ENCODE results near the gene ITGA11. TPM values are rescaled to one million over a fixed set of nuclear protein-coding genes. Genes with fewer than 3 reads are reported as not detected.

The ITGA11 gene
- total RNA-seq, 1 donor from 2014 or later, result 0.92 TPM

DNA sequence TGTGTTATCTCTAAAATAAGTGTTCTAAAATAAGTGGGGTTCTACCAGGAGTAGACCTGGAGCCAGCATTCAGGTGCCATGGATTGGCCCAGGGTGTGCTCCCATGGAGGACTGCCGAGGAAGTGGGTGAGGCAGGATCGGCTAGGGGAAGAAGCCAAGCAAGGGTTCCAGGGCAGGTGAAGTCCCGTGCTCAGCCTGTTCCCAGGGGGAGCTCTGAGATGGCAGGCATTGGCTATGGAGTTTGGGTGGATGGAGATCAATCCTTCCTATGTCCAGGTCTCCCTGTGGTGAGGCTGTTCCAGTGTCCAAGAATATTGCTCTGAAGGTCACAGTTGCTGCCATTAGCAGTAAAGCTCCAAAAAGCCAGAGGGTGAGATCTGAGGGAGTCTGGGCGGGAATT, 46.9 kb upstream of the ITGA11 start:
- TF ChIP-seq, protein P1, sequence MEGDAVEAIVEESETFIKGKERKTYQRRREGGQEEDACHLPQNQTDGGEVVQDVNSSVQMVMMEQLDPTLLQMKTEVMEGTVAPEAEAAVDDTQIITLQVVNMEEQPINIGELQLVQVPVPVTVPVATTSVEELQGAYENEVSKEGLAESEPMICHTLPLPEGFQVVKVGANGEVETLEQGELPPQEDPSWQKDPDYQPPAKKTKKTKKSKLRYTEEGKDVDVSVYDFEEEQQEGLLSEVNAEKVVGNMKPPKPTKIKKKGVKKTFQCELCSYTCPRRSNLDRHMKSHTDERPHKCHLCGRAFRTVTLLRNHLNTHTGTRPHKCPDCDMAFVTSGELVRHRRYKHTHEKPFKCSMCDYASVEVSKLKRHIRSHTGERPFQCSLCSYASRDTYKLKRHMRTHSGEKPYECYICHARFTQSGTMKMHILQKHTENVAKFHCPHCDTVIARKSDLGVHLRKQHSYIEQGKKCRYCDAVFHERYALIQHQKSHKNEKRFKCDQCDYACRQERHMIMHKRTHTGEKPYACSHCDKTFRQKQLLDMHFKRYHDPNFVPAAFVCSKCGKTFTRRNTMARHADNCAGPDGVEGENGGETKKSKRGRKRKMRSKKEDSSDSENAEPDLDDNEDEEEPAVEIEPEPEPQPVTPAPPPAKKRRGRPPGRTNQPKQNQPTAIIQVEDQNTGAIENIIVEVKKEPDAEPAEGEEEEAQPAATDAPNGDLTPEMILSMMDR (conservative IDR thresholded peaks at IDR 0.05), result no peak

DNA sequence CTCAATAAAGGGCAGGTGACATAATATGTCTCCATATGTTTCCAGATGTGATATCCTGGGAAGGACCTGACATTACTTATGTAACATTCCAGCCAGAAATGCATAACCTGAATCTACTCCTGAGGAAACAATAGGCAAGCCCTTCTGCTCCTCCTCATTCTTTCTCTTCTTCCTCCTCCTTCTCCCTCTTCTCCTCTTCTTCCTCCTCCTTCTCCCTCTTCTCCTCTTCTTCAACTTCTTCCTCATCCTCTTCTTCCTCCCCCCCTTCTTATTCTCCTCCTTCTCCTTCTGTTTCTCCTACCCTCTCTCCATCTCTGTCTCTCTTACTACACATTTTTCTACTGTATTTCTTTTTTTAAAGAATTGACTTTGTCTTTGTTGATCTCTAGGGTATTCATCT, 43.5 kb upstream of the ITGA11 start:
- peaks cover 4% of the 10 kb centered on the region for H3K4me1 Mint-ChIP-seq (ENCODE audit: unreplicated experiment)
- H3K9me3 Mint-ChIP-seq, result no peaks in the 10 kb centered on the region
- no peak overlapping the region for H3K4me3 Mint-ChIP-seq
- H3K27ac Mint-ChIP-seq, result no peak overlapping the region
- TF ChIP-seq, protein P1 (conservative IDR thresholded peaks at IDR 0.05), result no peak
- H3K27me3 Mint-ChIP-seq, result peaks cover 8% of the 10 kb centered on the region
- no peak for DNase-seq (ENCODE audit: extremely low spot score, unreplicated experiment)
- H3K36me3 Mint-ChIP-seq, result no peaks in the 10 kb centered on the region

More for the DNA sequence above, 46.9 kb upstream of the ITGA11 start:
- H3K4me1 Mint-ChIP-seq (ENCODE audit: unreplicated experiment), result no peaks in the 10 kb centered on the region
- no peaks in the 10 kb centered on the region for H3K9me3 Mint-ChIP-seq
- DNase-seq (ENCODE audit: extremely low spot score, unreplicated experiment), result no peak
- no peaks in the 10 kb centered on the region for H3K36me3 Mint-ChIP-seq
- H3K4me3 Mint-ChIP-seq, result no peak overlapping the region
- no peak overlapping the region for H3K27ac Mint-ChIP-seq
- H3K27me3 Mint-ChIP-seq, result peaks cover 17% of the 10 kb centered on the region

DNA sequence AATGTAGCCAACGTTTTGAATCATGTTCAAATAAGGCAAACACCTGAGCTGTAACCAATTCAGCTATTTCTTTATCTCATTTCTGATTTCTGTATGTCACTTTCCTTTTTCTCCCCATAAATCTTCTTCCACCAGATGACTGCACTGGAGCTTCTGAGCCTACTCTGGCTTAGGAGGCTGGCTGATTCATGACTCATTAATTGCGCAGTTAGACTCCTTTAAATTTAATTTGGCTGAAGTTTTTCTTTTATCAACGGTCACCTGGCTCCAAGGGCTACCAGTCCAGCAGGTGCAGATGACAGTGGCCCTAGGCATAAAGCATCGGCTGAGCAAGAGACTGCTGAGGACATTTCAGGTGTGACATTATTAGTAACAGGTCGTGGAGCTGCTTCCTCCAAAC, 39.6 kb upstream of the ITGA11 start:
- TF ChIP-seq, protein P1 (conservative IDR thresholded peaks at IDR 0.05), result no peak
- H3K4me3 Mint-ChIP-seq, result no peak overlapping the region
- no peak overlapping the region for H3K27ac Mint-ChIP-seq
- H3K4me1 Mint-ChIP-seq (ENCODE audit: unreplicated experiment), result peaks cover 12% of the 10 kb centered on the region
- H3K9me3 Mint-ChIP-seq, result peaks cover 5% of the 10 kb centered on the region
- H3K27me3 Mint-ChIP-seq, result peaks cover 10% of the 10 kb centered on the region
- DNase-seq (ENCODE audit: extremely low spot score, unreplicated experiment), result no peak
- no peaks in the 10 kb centered on the region for H3K36me3 Mint-ChIP-seq

DNA sequence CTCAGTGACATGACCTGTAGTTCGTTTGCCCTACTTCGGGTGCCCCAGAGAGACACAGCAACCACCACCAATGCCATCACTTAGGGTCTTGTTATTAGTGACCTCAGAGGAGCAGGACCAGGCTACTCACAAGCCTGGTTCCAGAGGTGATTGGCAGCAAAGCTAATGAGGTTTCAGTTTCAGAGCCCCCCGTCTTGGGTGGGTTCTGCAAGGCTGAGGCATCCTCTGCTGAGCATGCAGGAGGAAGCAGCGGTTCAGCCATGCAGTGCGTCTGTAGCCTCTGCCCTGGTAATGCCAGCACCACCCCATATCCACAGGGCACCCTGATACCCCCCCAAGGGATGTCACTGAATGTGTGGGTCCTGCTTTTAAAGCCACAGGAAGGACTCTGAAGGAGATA, 39.0 kb upstream of the ITGA11 start:
- peaks cover 10% of the 10 kb centered on the region for H3K27me3 Mint-ChIP-seq
- no peaks in the 10 kb centered on the region for H3K36me3 Mint-ChIP-seq
- peaks cover 12% of the 10 kb centered on the region for H3K4me1 Mint-ChIP-seq (ENCODE audit: unreplicated experiment)
- no peak overlapping the region for H3K4me3 Mint-ChIP-seq
- DNase-seq (ENCODE audit: extremely low spot score, unreplicated experiment), result no peak
- TF ChIP-seq, protein P1 (conservative IDR thresholded peaks at IDR 0.05), result no peak
- H3K9me3 Mint-ChIP-seq, result peaks cover 5% of the 10 kb centered on the region
- H3K27ac Mint-ChIP-seq, result no peak overlapping the region

DNA sequence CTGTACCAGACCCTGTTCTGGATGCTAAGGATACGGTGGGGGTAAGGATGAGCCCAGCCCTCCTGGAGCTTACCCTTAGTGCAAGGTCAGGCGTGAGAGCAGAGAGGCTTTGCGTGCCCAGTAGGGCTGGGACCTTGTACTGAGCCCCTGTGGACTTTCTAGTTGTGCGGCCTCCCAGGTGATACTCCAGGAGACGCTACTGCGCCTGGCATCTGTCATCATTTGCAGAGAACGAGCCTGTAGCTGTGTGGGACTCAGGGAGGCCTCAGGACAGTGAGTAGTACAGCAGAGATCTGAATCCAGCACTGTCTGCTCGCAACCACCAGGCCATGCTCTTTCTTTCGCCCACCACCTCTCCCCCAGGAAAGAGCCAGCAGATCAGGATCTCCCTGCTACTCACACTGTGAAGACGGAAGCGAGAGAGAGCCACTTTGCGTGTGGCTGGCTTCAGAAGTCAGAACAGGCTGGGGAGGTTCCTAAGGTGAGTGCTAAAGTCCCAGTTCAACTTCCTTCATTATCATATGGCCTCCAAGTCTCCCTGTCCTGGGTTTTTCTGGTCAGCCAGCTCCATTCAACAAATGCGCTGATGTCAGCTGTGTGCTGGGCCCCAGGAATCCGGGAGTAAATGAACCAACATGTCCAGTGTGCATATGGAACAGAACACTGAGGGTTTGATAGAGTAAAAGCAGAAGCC, 38.2 kb upstream of the ITGA11 start:
- TF ChIP-seq, protein P1 (conservative IDR thresholded peaks at IDR 0.05), result no peak
- peaks cover 10% of the 10 kb centered on the region for H3K27me3 Mint-ChIP-seq
- peaks cover 12% of the 10 kb centered on the region for H3K4me1 Mint-ChIP-seq (ENCODE audit: unreplicated experiment)
- H3K4me3 Mint-ChIP-seq, result no peak overlapping the region
- no peak for DNase-seq (ENCODE audit: extremely low spot score, unreplicated experiment)
- H3K27ac Mint-ChIP-seq, result no peak overlapping the region
- no peaks in the 10 kb centered on the region for H3K36me3 Mint-ChIP-seq
- peaks cover 5% of the 10 kb centered on the region for H3K9me3 Mint-ChIP-seq
